Measurements from ENCODE around the gene OSGEP. TPM values are rescaled to one million over a fixed set of nuclear protein-coding genes. Genes with fewer than 3 reads are reported as not detected.

OSGEP gene
- total RNA-seq, 6 donors from 2014 or later = 31.7 to 58.8 (median 48.1) TPM

GRCh38 chr14:20397511-20397910, 57.1 kb downstream of the OSGEP start:
- no peak for ATAC-seq (ENCODE audit: low FRiP score in 2 of 2)
- peaks cover 32 to 99% (median 81%) of the 10 kb centered on the region in 4 donors for H3K36me3 ChIP-seq
- no peak for TF ChIP-seq CTCF (IDR thresholded peaks at IDR 0.05)
- TF ChIP-seq POLR2A (IDR thresholded peaks at IDR 0.05) = no peak
- TF ChIP-seq POLR2AphosphoS5 (IDR thresholded peaks at IDR 0.05) = no peak
- no peak for TF ChIP-seq EP300 (IDR thresholded peaks at IDR 0.05)

More at GRCh38 chr14:20397511-20397910, 57.1 kb downstream of the OSGEP start:
- WGBS, 2 donors = 88 to 93% methylated on average over 3 of the region's 3 CpGs
- Histone ChIP-seq H3K27me3 (no peaks in the 10 kb centered on the region), H3K9me3 (no peaks in the 10 kb centered on the region), H3K27ac (no peak overlapping the region), H3K4me1 (no peaks in the 10 kb centered on the region), H3K4me3 (no peak overlapping the region)
- DNase-seq = no peak

Small RNA genes lying within 50 kb of the gene (small RNA-seq; reads per million reads assigned to genes)
- gene RNA5SP382 = 0 to 0.55 (median 0.34) reads per million in 4 donors

Other genes starting within 250 kb of the OSGEP start
- not detected for gene OR11H6, start 231.1 kb downstream of the OSGEP start, total RNA-seq
- not detected for gene OR11H7, start 225.8 kb downstream of the OSGEP start, total RNA-seq
- gene OR11H4, start 215.5 kb downstream of the OSGEP start, total RNA-seq = not detected
- gene TTC5, start 148.9 kb downstream of the OSGEP start, total RNA-seq = 10 to 100 TPM in 4 of 6 donors, 1 to 10 TPM in 2; 8.1 to 28.4 (median 17.7) TPM
- gene CCNB1IP1, start 121.5 kb downstream of the OSGEP start, total RNA-seq = 10 to 100 TPM; 27.1 to 50.5 (median 44.7) TPM
- 10 to 100 TPM; 11.6 to 31.4 (median 17.6) TPM for gene PARP2, start 111.2 kb downstream of the OSGEP start, total RNA-seq
- 10 to 100 TPM; 23.3 to 97.4 (median 39.6) TPM for gene TEP1, start 41.3 kb downstream of the OSGEP start, total RNA-seq
- under 1 TPM in 3 of 6 donors, not detected in 3; 0.22 to 0.60 (median 0.24) TPM for gene KLHL33, start 18.6 kb downstream of the OSGEP start, total RNA-seq
- gene APEX1, start 414 bp upstream of the OSGEP start, total RNA-seq = 100 to 1,000 TPM in 4 of 6 donors, 10 to 100 TPM in 2; 81.5 to 134 (median 119) TPM
- gene PIP4P1, start 6.6 kb upstream of the OSGEP start, total RNA-seq = 10 to 100 TPM; 20.8 to 58.7 (median 34.2) TPM
- gene PNP, start 14.6 kb upstream of the OSGEP start, total RNA-seq = 10 to 100 TPM in 5 of 6 donors, 1 to 10 TPM in 1; 6.3 to 98.8 (median 32.9) TPM
- gene RNASE10, start 50.7 kb upstream of the OSGEP start, total RNA-seq = 1 to 10 TPM in 1 of 6 donors, under 1 TPM in 1, not detected in 4; 0.64 to 1.0 TPM
- gene RNASE9, start 106.2 kb upstream of the OSGEP start, total RNA-seq = not detected
- gene RNASE11, start 133.2 kb upstream of the OSGEP start, total RNA-seq = not detected
- gene RNASE12, start 136.6 kb upstream of the OSGEP start, total RNA-seq = not detected
- not detected for gene OR6S1, start 186.9 kb upstream of the OSGEP start, total RNA-seq
- gene RNASE4, start 229.7 kb upstream of the OSGEP start, total RNA-seq = 100 to 1,000 TPM in 1 of 6 donors, 10 to 100 TPM in 5; 14.7 to 108 (median 26.7) TPM
- gene ANG, start 234.0 kb upstream of the OSGEP start, total RNA-seq = 10 to 100 TPM; 16.8 to 47.4 (median 29.5) TPM